Suprapubic skin (tissue), 4 donors: ENCODE measurements around the gene TAF3. TPM values are rescaled to one million over a fixed set of nuclear protein-coding genes. Genes with fewer than 3 reads are reported as not detected.

Source experiments
- DNase-seq, 2 donors: peaks; one replicate each; pipeline ENCODE4 v3.0.0-alpha.2; 2019; ENCODE audit warnings: low spot score in 2 of 2
- H3K27ac ChIP-seq: fragments of 200-600 bp; sonication (generic); one replicate; pipeline ENCODE4 v1.5.1; 2019
- H3K27me3 ChIP-seq: fragments of 200-600 bp; sonication (generic); one replicate; pipeline ENCODE4 v1.5.1; 2019
- H3K36me3 ChIP-seq: fragments of 200-600 bp; sonication (generic); one replicate; pipeline ENCODE4 v1.5.1; 2019
- H3K4me1 ChIP-seq: fragments of 200-600 bp; sonication (generic); one replicate; pipeline ENCODE4 v1.5.1; 2019
- H3K4me3 ChIP-seq: fragments of 200-600 bp; sonication (generic); one replicate; pipeline ENCODE4 v1.5.1; 2019; ENCODE audit warnings: mild to moderate bottlenecking
- H3K9me3 ChIP-seq: fragments of 200-600 bp; sonication (generic); one replicate; pipeline ENCODE4 v1.5.1; 2019
- EP300 ChIP-seq: sonication (generic); formaldehyde crosslinking; IDR thresholded peaks from one replicate; pipeline ENCODE4 v1.6.1; 2017; ENCODE audit warnings: antibody characterized with exemption
- POLR2A ChIP-seq, 2 donors: fragments of 450-650 bp; IDR thresholded peaks; one replicate each; pipeline ENCODE4 v1.6.1; 2017; ENCODE audit warnings: antibody characterized with exemption in 2 of 2, mild to moderate bottlenecking in 2 of 2, moderate library complexity in 2 of 2
- POLR2AphosphoS5 ChIP-seq, 3 donors: sonication (generic); formaldehyde crosslinking; IDR thresholded peaks; one replicate each; pipeline ENCODE4 v1.6.1; 2017; ENCODE audit warnings: antibody characterized with exemption in 3 of 3
- WGBS: methylation state at CpG from one replicate; pipeline ENCODE4 v1.1.5; 2018; 5-methylcytosine and 5-hydroxymethylcytosine counted together
- total RNA-seq, 4 donors: library from RNA; depleted of rRNA; stranded (reverse); fragments of >200 nt; gene quantifications; one replicate each; pipeline ENCODE4 v1.1.0, GENCODE V29; 2016
- TF ChIP-seq, protein P1 (sequence below), 2 donors: fragments of 200-600 bp in 1 of 2; fragments of 450-650 bp in 1 of 2; sonication (generic) in 1 of 2; IDR thresholded peaks; one replicate each; pipeline ENCODE4 v1.5.1; 2016 to 2019; ENCODE audit warnings: antibody characterized with exemption in 2 of 2, mild to moderate bottlenecking in 1 of 2, moderate library complexity in 1 of 2

Gene TAF3
- total RNA-seq, 4 donors from 2014 or later = 5.6 to 13.3 (median 10.3) TPM

DNA sequence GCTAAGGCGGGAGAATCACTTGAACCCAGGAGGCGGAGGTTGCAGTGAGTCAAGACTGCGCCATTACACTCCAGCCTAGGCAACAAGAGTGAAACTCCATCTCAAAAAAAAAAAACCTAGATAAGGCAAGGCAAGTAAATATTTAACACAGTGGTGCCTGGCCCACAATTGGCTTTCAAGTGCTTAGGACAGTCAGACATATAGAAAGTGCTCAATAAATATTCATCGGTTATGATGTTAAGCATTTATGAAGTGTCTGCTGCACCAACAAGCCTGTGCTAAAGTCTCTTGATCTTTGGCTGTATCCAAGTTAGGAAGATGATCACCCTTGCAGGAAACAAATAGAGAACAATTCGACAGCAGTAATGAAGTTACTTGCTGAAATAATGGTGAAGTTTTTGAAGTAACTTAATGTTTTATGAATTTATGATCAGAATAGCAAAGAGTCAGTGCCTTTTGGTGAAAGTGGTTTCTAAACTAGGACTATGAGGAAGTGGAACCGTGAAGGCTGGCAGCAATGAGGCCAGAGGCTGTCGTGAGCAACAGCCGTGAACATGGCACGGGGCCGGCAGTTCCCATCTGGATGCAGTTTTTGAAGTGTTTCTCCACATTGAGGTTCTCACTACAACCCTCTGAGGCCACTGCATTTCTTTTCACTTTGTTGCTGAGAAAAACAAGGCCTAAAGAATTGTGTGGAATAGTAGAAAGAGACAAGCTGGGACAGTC, 188.1 kb downstream of the TAF3 start:
- Histone ChIP-seq H3K4me1 (no peaks in the 10 kb centered on the region), H3K4me3 (no peak overlapping the region), H3K27ac (no peak overlapping the region), H3K36me3 (peaks cover 32% of the 10 kb centered on the region), H3K27me3 (no peaks in the 10 kb centered on the region), H3K9me3 (peaks cover 12% of the 10 kb centered on the region)
- DNase-seq = no peak
- WGBS = 82% methylated on average over 10 of the region's 10 CpGs
- TF ChIP-seq POLR2A (IDR thresholded peaks at IDR 0.05) (no peak), POLR2AphosphoS5 (IDR thresholded peaks at IDR 0.05) (no peak), EP300 (no peak)
- TF ChIP-seq, protein P1, sequence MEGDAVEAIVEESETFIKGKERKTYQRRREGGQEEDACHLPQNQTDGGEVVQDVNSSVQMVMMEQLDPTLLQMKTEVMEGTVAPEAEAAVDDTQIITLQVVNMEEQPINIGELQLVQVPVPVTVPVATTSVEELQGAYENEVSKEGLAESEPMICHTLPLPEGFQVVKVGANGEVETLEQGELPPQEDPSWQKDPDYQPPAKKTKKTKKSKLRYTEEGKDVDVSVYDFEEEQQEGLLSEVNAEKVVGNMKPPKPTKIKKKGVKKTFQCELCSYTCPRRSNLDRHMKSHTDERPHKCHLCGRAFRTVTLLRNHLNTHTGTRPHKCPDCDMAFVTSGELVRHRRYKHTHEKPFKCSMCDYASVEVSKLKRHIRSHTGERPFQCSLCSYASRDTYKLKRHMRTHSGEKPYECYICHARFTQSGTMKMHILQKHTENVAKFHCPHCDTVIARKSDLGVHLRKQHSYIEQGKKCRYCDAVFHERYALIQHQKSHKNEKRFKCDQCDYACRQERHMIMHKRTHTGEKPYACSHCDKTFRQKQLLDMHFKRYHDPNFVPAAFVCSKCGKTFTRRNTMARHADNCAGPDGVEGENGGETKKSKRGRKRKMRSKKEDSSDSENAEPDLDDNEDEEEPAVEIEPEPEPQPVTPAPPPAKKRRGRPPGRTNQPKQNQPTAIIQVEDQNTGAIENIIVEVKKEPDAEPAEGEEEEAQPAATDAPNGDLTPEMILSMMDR (IDR thresholded peaks at IDR 0.05) = no peak

DNA sequence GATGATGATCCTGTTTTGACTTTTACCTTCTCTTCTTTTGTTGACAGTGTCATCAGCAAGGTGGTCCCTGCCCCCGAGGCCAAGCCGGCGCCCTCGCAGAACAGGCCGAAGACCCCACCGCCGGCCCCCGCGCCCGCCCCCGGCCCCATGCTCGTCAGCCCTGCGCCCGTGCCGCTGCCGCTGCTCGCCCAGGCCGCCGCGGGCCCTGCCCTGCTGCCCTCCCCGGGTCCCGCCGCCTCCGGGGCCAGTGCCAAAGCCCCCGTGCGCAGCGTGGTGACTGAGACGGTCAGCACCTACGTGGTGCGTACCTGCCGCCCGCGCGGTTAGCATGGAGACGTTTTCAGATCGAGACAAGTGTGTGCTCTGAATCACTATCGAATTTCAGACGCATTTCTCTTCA, 190.7 kb downstream of the TAF3 start:
- peaks cover 37% of the 10 kb centered on the region for H3K36me3 ChIP-seq
- no peaks in the 10 kb centered on the region for H3K27me3 ChIP-seq
- WGBS = 96% methylated on average over 38 of the region's 38 CpGs
- no peak overlapping the region for H3K4me3 ChIP-seq
- DNase-seq = no peak
- peaks cover 7% of the 10 kb centered on the region for H3K9me3 ChIP-seq
- H3K4me1 ChIP-seq = no peaks in the 10 kb centered on the region
- no peak overlapping the region for H3K27ac ChIP-seq
- TF ChIP-seq EP300 (no peak), POLR2A (IDR thresholded peaks at IDR 0.05) (no peak), POLR2AphosphoS5 (IDR thresholded peaks at IDR 0.05) (no peak)
- TF ChIP-seq, protein P1 (IDR thresholded peaks at IDR 0.05) = no peak

DNA sequence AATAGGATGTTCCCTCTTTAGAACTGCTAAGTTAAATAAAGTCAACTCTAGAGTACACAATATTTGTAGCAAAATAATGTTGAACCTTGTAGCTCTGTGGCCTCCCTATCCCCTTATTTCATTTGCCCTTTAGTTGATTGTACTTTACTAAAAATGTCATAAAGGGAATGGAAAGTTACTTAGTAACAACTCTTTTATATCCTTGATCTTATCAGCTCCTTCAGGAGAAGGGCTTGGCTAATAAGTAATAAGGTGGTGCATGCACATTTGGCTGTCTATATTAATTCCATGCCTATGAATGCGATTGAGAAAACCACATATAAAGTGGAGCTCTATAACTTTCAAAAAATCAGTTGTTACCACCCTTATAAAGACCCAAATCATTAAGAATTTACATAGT, 194.7 kb downstream of the TAF3 start:
- H3K36me3 ChIP-seq = peaks cover 47% of the 10 kb centered on the region
- H3K27ac ChIP-seq = no peak overlapping the region
- no peak for DNase-seq
- no peak overlapping the region for H3K4me3 ChIP-seq
- H3K27me3 ChIP-seq = no peaks in the 10 kb centered on the region
- H3K4me1 ChIP-seq = no peaks in the 10 kb centered on the region
- 67% methylated on average over 1 of the region's 1 CpG for WGBS
- no peaks in the 10 kb centered on the region for H3K9me3 ChIP-seq
- no peak for TF ChIP-seq POLR2A (IDR thresholded peaks at IDR 0.05)
- no peak for TF ChIP-seq EP300
- TF ChIP-seq, protein P1 (IDR thresholded peaks at IDR 0.05) = no peak
- TF ChIP-seq POLR2AphosphoS5 (IDR thresholded peaks at IDR 0.05) = no peak

DNA sequence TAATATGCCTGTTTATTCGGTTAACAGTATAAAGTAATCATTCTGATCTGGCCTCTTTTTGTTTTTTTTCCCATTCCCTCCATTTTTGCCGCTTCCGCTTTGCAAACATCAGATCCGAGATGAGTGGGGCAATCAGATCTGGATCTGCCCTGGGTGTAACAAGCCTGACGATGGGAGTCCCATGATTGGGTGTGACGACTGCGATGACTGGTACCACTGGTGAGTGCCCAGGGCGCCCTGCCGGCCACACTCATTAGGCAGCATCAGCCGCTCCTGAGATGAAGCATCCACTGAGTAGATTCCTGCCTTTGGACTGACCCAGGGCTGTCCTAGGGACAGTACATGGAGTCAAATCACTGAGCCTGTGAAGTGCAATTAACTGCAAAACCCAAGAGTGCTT, 195.3 kb downstream of the TAF3 start:
- WGBS = 98% methylated on average over 10 of the region's 10 CpGs
- TF ChIP-seq, protein P1 (IDR thresholded peaks at IDR 0.05) = no peak
- TF ChIP-seq EP300 = no peak
- TF ChIP-seq POLR2AphosphoS5 (IDR thresholded peaks at IDR 0.05) = no peak
- no peak for TF ChIP-seq POLR2A (IDR thresholded peaks at IDR 0.05)
- H3K27ac ChIP-seq = no peak overlapping the region
- no peak for DNase-seq
- no peaks in the 10 kb centered on the region for H3K4me1 ChIP-seq
- no peak overlapping the region for H3K4me3 ChIP-seq
- peaks cover 44% of the 10 kb centered on the region for H3K36me3 ChIP-seq
- no peaks in the 10 kb centered on the region for H3K9me3 ChIP-seq
- no peaks in the 10 kb centered on the region for H3K27me3 ChIP-seq

DNA sequence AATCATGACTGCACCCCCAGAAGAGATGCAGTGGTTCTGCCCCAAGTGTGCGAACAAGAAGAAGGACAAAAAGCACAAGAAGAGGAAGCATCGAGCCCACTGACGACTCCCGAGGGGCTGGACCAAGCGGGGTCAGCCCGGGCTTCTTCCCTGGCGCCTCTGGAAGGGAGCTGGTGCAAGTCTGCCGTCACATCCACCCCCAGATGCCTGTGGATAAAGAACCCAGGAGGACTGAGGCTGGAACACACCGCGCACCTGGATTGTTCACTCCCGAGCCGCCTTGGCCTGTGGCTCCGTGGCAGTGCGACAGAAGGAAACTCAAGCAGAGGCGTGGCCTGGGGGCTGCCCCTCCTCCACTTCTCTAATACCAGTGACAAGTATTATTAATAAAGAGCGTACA, 196.3 kb downstream of the TAF3 start:
- peaks cover 35% of the 10 kb centered on the region for H3K36me3 ChIP-seq
- 91% methylated on average over 16 of the region's 16 CpGs for WGBS
- no peak for DNase-seq
- no peaks in the 10 kb centered on the region for H3K27me3 ChIP-seq
- TF ChIP-seq POLR2AphosphoS5 (IDR thresholded peaks at IDR 0.05) (no peak), EP300 (no peak), POLR2A (IDR thresholded peaks at IDR 0.05) (no peak)
- TF ChIP-seq, protein P1 (IDR thresholded peaks at IDR 0.05) = no peak
- H3K9me3 ChIP-seq = no peaks in the 10 kb centered on the region
- no peaks in the 10 kb centered on the region for H3K4me1 ChIP-seq
- no peak overlapping the region for H3K27ac ChIP-seq
- H3K4me3 ChIP-seq = no peak overlapping the region
